ENCODE measurements around the gene GPR141. TPM values are rescaled to one million over a fixed set of nuclear protein-coding genes. Genes with fewer than 3 reads are reported as not detected.

GPR141 gene
- polyA plus RNA-seq, 1 of the 3 experiments (the other 2 are of a cell fraction), result not detected

DNA sequence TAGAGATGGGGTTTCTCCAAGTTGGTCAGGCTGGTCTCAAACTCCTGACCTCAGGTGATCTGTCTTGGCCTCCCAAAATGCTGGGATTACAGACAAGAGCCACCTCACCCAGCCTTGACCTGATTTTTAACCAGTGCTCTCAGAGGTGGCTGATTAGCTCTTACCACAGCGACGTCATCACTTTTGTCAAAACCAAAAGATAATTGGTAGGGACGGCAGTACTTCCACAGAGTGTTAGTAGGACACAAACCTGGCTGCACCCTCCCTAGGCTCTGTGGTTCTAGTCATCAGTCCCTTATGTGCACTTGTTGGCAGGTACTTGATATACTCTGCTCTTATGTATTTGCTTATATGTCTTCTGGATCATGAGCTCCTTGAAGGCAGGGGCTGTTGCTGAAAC is 74.0 kb downstream of the GPR141 start (continued):
- TF ChIP-seq REST (IDR thresholded peaks at IDR 0.05; ENCODE audit: low read depth, low read length) (no peak), PBX3 (IDR thresholded peaks at IDR 0.05) (no peak), RAD21 (IDR thresholded peaks at IDR 0.05; ENCODE audit: low read length) (no peak)

DNA sequence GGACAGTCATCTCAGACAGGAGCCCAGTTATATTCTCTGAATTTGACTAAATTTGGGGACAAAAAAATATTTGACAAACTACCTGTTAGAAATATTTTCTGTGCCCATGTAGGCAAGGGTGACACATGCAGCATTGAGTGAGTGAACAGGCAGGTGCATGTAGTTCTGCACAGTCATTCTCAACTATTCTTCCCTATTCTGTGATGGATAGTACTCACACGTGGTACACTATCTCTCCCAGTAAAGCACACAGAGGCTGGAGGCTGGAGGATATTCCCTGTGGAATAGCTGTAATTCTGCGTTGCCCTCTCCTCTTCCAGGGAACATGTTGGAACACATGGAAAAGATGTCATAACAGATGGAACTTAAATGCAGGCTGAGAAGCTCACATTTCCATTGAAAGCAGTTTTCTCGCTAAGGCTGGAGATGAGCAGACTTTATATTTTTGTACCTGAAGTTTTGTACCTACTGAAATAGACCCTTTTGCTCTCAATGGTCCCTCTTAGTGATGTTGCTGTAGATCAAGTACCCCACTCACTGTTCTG is 75.0 kb downstream of the GPR141 start:
- Histone ChIP-seq H2AFZ (ENCODE audit: low read depth) (no peak overlapping the region), H3K27ac (ENCODE audit: low read depth in 2 of 2, low read length in 1 of 2) (no peak overlapping the region), H3K4me2 (no peak overlapping the region), H3K79me2 (ENCODE audit: insufficient read depth) (no peaks in the 10 kb centered on the region), H3K9me2 (no peaks in the 10 kb centered on the region), H3K27me3 (ENCODE audit: insufficient read depth) (no peaks in the 10 kb centered on the region), H3K9me3 (peaks cover 7% of the 10 kb centered on the region; the same call in 1 of the 2 replicates), H3K4me1 (ENCODE audit: control insufficient read depth in 1 of 2, insufficient read depth in 2 of 2, low read depth in 1 of 2, low read length in 1 of 2) (no peaks in the 10 kb centered on the region; a peak in 1 of 4 replicates), H4K20me1 (ENCODE audit: insufficient read depth) (no peaks in the 10 kb centered on the region), H3K36me3 (replicated peaks in 1 of 2; ENCODE audit: control insufficient read depth in 1 of 2, insufficient read depth in 2 of 2, low read length in 1 of 2) (no peaks in the 10 kb centered on the region), H3F3A (replicated peaks; ENCODE audit: insufficient read depth) (no peaks in the 10 kb centered on the region), H3K4me3 (ENCODE audit: low read depth in 2 of 2, low read length in 1 of 2) (no peak overlapping the region), H3K9ac (no peak overlapping the region)
- 20% methylated on average over 3 of the region's 3 CpGs for WGBS (ENCODE audit: low lambda C conversion rate)
- ChIA-PET CTCF (interaction anchor here (1.0 to 1.3 kb wide), 2 partner anchors 75 to 474 kb away, joined by 3 to 6 read pairs; no protein-coding TSS in a partner anchor), POLR2A (no interaction called here)
- DNase-seq, result no peak
- TF ChIP-seq RFX5 (IDR thresholded peaks at IDR 0.05; ENCODE audit: low read length) (no peak), EP300 (IDR thresholded peaks at IDR 0.05; ENCODE audit: borderline replicate concordance in 1 of 2, low read depth in 1 of 2, low read length in 1 of 2) (no peak), ELF1 (IDR thresholded peaks at IDR 0.05) (no peak), RXRA (IDR thresholded peaks at IDR 0.05; ENCODE audit: borderline replicate concordance, low read depth) (no peak), FOXJ3 (CRISPR knock-in tag; IDR thresholded peaks at IDR 0.05) (no peak), CTCF (IDR thresholded peaks at IDR 0.05) (no peak), REST (IDR thresholded peaks at IDR 0.05; ENCODE audit: low read depth, low read length) (no peak), MXI1 (IDR thresholded peaks at IDR 0.05; ENCODE audit: low read depth, low read length) (no peak), EZH2phosphoT487 (IDR thresholded peaks at IDR 0.05; ENCODE audit: borderline replicate concordance, low read depth) (no peak), RAD21 (IDR thresholded peaks at IDR 0.05; ENCODE audit: low read length) (no peak), POLR2AphosphoS5 (IDR thresholded peaks at IDR 0.05; ENCODE audit: low read depth, low read length) (no peak), FOSL2 (IDR thresholded peaks at IDR 0.05; ENCODE audit: borderline replicate concordance, low read depth) (no peak), TEAD4 (IDR thresholded peaks at IDR 0.05; ENCODE audit: borderline replicate concordance, insufficient read depth) (no peak), CHD2 (IDR thresholded peaks at IDR 0.05; ENCODE audit: low read length, partially characterized antibody) (no peak), IRF3 (IDR thresholded peaks at IDR 0.05; ENCODE audit: low read depth, low read length) (no peak)
- TF ChIP-seq, protein P1, sequence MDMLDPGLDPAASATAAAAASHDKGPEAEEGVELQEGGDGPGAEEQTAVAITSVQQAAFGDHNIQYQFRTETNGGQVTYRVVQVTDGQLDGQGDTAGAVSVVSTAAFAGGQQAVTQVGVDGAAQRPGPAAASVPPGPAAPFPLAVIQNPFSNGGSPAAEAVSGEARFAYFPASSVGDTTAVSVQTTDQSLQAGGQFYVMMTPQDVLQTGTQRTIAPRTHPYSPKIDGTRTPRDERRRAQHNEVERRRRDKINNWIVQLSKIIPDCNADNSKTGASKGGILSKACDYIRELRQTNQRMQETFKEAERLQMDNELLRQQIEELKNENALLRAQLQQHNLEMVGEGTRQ (IDR thresholded peaks at IDR 0.05; ENCODE audit: borderline replicate concordance, low read depth, low read length), result no peak
